ENCODE measurements around the gene STIL.
"Not testable (repeated sequence)": the region's sequence is repeated elsewhere in the genome, so short reads cannot be mapped to it uniquely, and the experiment has no call there.

STIL gene

DNA sequence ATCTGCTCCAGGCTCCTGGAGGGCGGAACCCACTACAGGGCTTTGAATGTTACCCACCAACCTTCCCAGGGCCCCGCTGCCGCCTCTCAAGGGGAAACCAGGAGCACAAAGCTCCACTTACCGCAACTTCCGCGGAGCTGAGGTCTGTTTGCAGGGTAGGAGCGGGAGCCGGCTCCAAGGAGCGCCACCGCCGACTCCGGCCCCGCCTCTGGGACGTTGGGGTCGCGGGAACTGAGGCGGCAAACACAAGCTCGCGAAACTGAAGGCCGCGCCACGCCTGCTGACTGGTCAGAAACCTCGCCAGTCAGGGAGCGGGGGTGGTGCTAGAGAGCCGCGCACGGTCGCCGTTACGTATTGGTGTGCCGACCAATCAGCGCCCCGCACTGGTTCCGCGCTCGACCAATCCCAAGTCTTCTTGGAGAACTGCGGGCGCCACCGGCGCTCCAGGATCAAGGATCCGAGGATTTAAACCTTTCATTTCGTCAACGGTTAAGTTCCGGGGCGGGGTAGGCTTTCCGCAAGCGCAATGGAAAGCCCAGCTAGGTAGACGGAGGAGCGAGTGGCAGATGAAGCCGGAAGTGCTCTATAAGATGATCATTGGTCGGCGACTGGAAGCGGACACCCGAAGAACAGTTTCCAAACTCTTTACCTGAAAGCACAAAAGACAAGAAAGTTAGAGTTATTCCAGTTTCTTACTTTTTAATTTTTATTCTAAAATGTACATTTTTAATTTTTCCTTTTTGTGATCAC, at the start of gene STIL:
TSS of gene STIL (minus strand) at position 233 of the 750 bp plus-strand sequence. CDS start 3,828 bp downstream, outside the sequence.
- Histone ChIP-seq H3K4me3 (ENCODE audit: low read depth, low read length) (peak within 1 kb of the TSS; percentile 83), H3K4me1 (ENCODE audit: control insufficient read depth, insufficient read depth, low read length) (no peaks in the 10 kb centered on the region), H3K27me3 (ENCODE audit: control insufficient read depth, insufficient read depth, low read length) (no peaks in the 10 kb centered on the region), H3K9ac (ENCODE audit: low read depth, low read length) (peak within 1 kb of the TSS; percentile 75), H3K9me3 (ENCODE audit: control insufficient read depth, insufficient read depth, low read length) (no peaks in the 10 kb centered on the region), H3K36me3 (ENCODE audit: control insufficient read depth, insufficient read depth, low read length) (no peaks in the 10 kb centered on the region)

- Histone ChIP-seq H3K9ac (ENCODE audit: low read depth, low read length) (no peak overlapping the region), H3K9me3 (ENCODE audit: control insufficient read depth, insufficient read depth, low read length) (no peaks in the 10 kb centered on the region), H3K36me3 (ENCODE audit: control insufficient read depth, insufficient read depth, low read length) (no peaks in the 10 kb centered on the region), H3K4me3 (ENCODE audit: low read depth, low read length) (no peak overlapping the region), H3K4me1 (ENCODE audit: control insufficient read depth, insufficient read depth, low read length) (no peaks in the 10 kb centered on the region), H3K27me3 (ENCODE audit: control insufficient read depth, insufficient read depth, low read length) (no peaks in the 10 kb centered on the region)
These were observed 48.9 kb upstream of the STIL start for GRCh38 chr1:47362828-47363227.

- H3K9ac ChIP-seq (ENCODE audit: low read depth, low read length): no peak overlapping the region
- no peak overlapping the region for H3K4me3 ChIP-seq (ENCODE audit: low read depth, low read length)
- no peaks in the 10 kb centered on the region for H3K36me3 ChIP-seq (ENCODE audit: control insufficient read depth, insufficient read depth, low read length)
- no peaks in the 10 kb centered on the region for H3K9me3 ChIP-seq (ENCODE audit: control insufficient read depth, insufficient read depth, low read length)
- H3K27me3 ChIP-seq (ENCODE audit: control insufficient read depth, insufficient read depth, low read length): no peaks in the 10 kb centered on the region
- no peaks in the 10 kb centered on the region for H3K4me1 ChIP-seq (ENCODE audit: control insufficient read depth, insufficient read depth, low read length)
These were observed 47.4 kb upstream of the STIL start for GRCh38 chr1:47361380-47361779.

GRCh38 chr1:47351305-47351704, 37.4 kb upstream of the STIL start:
- Histone ChIP-seq H3K9me3 (ENCODE audit: control insufficient read depth, insufficient read depth, low read length) (no peaks in the 10 kb centered on the region), H3K27me3 (ENCODE audit: control insufficient read depth, insufficient read depth, low read length) (no peaks in the 10 kb centered on the region), H3K4me3 (ENCODE audit: low read depth, low read length) (no peak overlapping the region)

DNA sequence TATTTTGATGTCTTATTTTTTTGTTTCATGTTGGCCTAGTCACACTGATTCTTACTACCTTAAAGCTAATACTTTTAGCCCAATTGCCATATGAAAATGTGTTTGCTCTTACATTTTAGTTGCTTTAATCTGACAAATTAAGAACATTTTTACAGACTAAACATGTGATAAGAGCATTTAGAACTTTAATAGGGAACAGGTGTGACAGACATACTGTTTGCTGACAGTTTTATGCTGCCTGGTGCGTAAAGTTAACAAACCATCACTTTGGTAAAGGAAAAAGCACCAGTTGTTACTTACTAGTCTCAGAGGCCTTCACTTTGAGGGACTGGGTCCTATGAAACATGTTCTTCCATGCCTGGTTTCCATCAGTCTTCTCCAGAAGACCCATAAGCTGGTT, 34.3 kb upstream of the STIL start:
- Histone ChIP-seq H3K36me3 (ENCODE audit: control insufficient read depth, insufficient read depth, low read length) (no peaks in the 10 kb centered on the region), H3K9ac (ENCODE audit: low read depth, low read length) (no peak overlapping the region), H3K4me1 (ENCODE audit: control insufficient read depth, insufficient read depth, low read length) (no peaks in the 10 kb centered on the region), H3K4me3 (ENCODE audit: low read depth, low read length) (no peak overlapping the region), H3K27me3 (ENCODE audit: control insufficient read depth, insufficient read depth, low read length) (no peaks in the 10 kb centered on the region), H3K9me3 (ENCODE audit: control insufficient read depth, insufficient read depth, low read length) (no peaks in the 10 kb centered on the region)

More at GRCh38 chr1:47351305-47351704, 37.4 kb upstream of the STIL start:
- Histone ChIP-seq H3K4me1 (ENCODE audit: control insufficient read depth, insufficient read depth, low read length) (no peaks in the 10 kb centered on the region), H3K9ac (ENCODE audit: low read depth, low read length) (no peak overlapping the region), H3K36me3 (ENCODE audit: control insufficient read depth, insufficient read depth, low read length) (no peaks in the 10 kb centered on the region)

DNA sequence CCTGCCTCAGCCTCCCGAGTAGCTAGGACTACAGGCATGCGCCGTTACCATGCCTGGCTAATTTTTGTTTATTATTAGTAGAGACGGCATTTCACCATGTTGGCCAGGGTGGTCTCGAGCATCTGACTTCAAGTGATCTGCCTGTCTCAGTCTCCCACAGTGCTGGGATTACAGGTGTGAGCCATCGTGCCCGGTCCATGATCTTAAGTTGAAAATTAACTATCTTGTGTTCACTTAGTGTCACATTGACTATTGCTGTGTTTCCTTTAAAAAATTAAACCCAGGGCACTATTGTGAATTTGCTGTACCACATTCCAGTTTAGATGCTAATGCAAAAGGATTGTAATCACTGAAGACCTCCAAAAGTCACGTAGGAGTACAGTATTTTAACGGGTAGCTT, 33.8 kb upstream of the STIL start:
- Histone ChIP-seq H3K36me3 (ENCODE audit: control insufficient read depth, insufficient read depth, low read length) (no peaks in the 10 kb centered on the region), H3K4me3 (ENCODE audit: low read depth, low read length) (no peak overlapping the region), H3K4me1 (ENCODE audit: control insufficient read depth, insufficient read depth, low read length) (no peaks in the 10 kb centered on the region), H3K9me3 (ENCODE audit: control insufficient read depth, insufficient read depth, low read length) (no peaks in the 10 kb centered on the region), H3K27me3 (ENCODE audit: control insufficient read depth, insufficient read depth, low read length) (no peaks in the 10 kb centered on the region), H3K9ac (ENCODE audit: low read depth, low read length) (no peak overlapping the region)

- H3K27me3 ChIP-seq (ENCODE audit: control insufficient read depth, insufficient read depth, low read length); H3K4me1 ChIP-seq (ENCODE audit: control insufficient read depth, insufficient read depth, low read length); H3K36me3 ChIP-seq (ENCODE audit: control insufficient read depth, insufficient read depth, low read length); H3K9ac ChIP-seq (ENCODE audit: low read depth, low read length); H3K9me3 ChIP-seq (ENCODE audit: control insufficient read depth, insufficient read depth, low read length); H3K4me3 ChIP-seq (ENCODE audit: low read depth, low read length): not testable (repeated sequence)
These were observed 33.0 kb upstream of the STIL start for GRCh38 chr1:47346979-47347378.

DNA sequence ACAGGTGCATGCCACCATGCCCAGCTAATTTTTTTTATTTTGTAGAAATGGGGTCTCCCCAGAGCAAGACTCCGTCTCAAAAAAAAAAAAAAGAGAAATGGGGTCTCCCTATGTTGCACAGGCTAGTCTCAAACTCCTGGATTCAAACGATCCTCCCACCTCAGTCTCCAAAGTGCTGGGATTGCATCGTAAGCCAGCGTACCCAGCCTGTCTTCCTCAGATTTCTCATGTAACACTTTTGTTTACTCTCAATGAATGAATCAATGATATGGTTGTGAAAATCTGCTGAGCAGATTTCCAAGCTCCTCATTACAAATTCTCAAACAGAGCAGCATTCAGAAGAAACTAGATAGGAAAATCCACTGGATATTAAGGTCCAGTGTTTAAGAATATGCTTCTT, 26.3 kb upstream of the STIL start:
- Histone ChIP-seq H3K36me3 (ENCODE audit: control insufficient read depth, insufficient read depth, low read length) (no peaks in the 10 kb centered on the region), H3K9ac (ENCODE audit: low read depth, low read length) (no peak overlapping the region), H3K27me3 (ENCODE audit: control insufficient read depth, insufficient read depth, low read length) (no peaks in the 10 kb centered on the region), H3K9me3 (ENCODE audit: control insufficient read depth, insufficient read depth, low read length) (no peaks in the 10 kb centered on the region), H3K4me3 (ENCODE audit: low read depth, low read length) (no peak overlapping the region), H3K4me1 (ENCODE audit: control insufficient read depth, insufficient read depth, low read length) (no peaks in the 10 kb centered on the region)

DNA sequence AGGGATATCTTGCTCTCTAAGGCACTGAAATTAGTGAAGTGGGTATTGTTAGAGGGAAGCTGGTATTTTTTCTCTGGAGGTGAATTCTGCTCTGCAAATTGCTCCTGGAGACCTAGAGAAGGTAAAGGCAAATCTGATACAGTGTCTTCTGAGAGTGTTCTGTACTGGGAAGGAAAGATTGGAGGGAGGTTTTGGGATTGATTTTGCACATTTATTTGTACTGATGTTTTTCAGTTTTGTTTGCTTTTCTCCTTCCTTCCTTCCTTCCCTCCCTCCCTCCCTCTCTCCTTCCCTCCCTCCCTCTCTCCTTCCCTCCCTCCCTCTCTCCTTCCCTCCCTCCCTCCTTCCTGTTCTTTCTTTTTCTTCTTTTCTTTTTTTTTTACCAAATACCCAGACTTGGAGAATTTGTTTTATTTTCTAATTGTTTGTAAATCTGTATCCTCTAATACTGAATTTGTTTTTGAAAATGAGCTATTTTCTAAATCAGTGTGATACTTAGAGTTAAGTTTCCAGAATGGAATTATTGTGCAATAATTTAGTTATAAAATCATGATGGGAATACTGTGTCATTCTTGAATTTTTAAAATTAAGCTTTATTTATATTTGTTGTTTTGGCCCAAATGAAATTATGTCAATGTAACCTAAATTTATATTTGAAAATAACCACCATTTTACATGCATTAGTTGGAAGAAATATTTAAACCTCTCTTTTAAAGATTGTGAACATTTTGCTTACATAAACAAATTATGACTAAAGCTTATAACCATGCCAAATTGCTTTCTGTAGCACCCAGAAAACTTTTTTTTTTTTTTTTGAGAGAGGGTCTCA, 24.5 kb upstream of the STIL start:
- Histone ChIP-seq H3K36me3 (ENCODE audit: control insufficient read depth, insufficient read depth, low read length) (no peaks in the 10 kb centered on the region), H3K9me3 (ENCODE audit: control insufficient read depth, insufficient read depth, low read length) (no peaks in the 10 kb centered on the region), H3K9ac (ENCODE audit: low read depth, low read length) (no peak overlapping the region), H3K4me3 (ENCODE audit: low read depth, low read length) (no peak overlapping the region), H3K4me1 (ENCODE audit: control insufficient read depth, insufficient read depth, low read length) (peaks cover 5% of the 10 kb centered on the region), H3K27me3 (ENCODE audit: control insufficient read depth, insufficient read depth, low read length) (no peaks in the 10 kb centered on the region)

- Histone ChIP-seq H3K9ac (ENCODE audit: low read depth, low read length) (no peak overlapping the region), H3K9me3 (ENCODE audit: control insufficient read depth, insufficient read depth, low read length) (no peaks in the 10 kb centered on the region), H3K27me3 (ENCODE audit: control insufficient read depth, insufficient read depth, low read length) (no peaks in the 10 kb centered on the region), H3K36me3 (ENCODE audit: control insufficient read depth, insufficient read depth, low read length) (no peaks in the 10 kb centered on the region), H3K4me1 (ENCODE audit: control insufficient read depth, insufficient read depth, low read length) (peaks cover 5% of the 10 kb centered on the region), H3K4me3 (ENCODE audit: low read depth, low read length) (no peak overlapping the region)
These were observed 23.4 kb upstream of the STIL start for GRCh38 chr1:47337350-47337749.

- Histone ChIP-seq H3K4me1 (ENCODE audit: control insufficient read depth, insufficient read depth, low read length) (peaks cover 5% of the 10 kb centered on the region), H3K27me3 (ENCODE audit: control insufficient read depth, insufficient read depth, low read length) (no peaks in the 10 kb centered on the region), H3K4me3 (ENCODE audit: low read depth, low read length) (peak overlapping the region; percentile 96), H3K36me3 (ENCODE audit: control insufficient read depth, insufficient read depth, low read length) (no peaks in the 10 kb centered on the region), H3K9me3 (ENCODE audit: control insufficient read depth, insufficient read depth, low read length) (no peaks in the 10 kb centered on the region), H3K9ac (ENCODE audit: low read depth, low read length) (peak overlapping the region; percentile 87)
These were observed 21.0 kb upstream of the STIL start for GRCh38 chr1:47334765-47335435.

Measured in iPS-15b (cell line).